Measurements from ENCODE around the gene FAM221B. TPM values are rescaled to one million over a fixed set of nuclear protein-coding genes. Genes with fewer than 3 reads are reported as not detected.

Gene FAM221B
- polyA plus RNA-seq, 1 donor: 0.10 TPM

DNA sequence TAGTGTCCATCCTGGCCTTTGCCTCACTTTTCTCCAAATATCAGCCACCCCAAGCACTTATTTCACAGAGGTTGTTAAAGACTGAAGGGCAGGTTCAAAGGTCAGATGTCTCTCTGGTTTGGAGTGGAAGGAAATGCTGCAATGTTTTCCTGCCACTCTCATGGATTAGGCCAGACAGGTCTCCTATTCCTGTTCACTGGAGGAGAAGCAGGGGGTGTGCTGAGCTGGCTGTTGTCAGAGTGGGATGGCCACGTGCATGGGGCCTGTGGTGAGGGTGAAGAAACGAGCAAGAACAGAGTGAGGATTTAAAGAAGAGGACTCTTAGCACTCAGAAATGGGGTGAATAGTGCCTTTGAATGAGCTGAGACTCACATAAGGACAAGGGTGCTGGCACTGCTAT lies 7.2 kb upstream of the FAM221B start:
- no peak overlapping the region for H3K4me3 ChIP-seq (ENCODE audit: low read length)
- H3K4me1 ChIP-seq (ENCODE audit: control insufficient read depth, insufficient read depth, low read length): peaks cover 58% of the 10 kb centered on the region
- H3K36me3 ChIP-seq (ENCODE audit: control insufficient read depth, insufficient read depth, low read length): peaks cover 16% of the 10 kb centered on the region
- H3K27ac ChIP-seq (ENCODE audit: low read length): peak overlapping the region; percentile 89
- no peaks in the 10 kb centered on the region for H3K9me3 ChIP-seq (ENCODE audit: control insufficient read depth, low read depth, low read length)
- H3K27me3 ChIP-seq (ENCODE audit: control insufficient read depth, insufficient read depth, low read length): no peaks in the 10 kb centered on the region
- no CpG with 5 or more reads among the region's 2 CpGs for WGBS (ENCODE audit: insufficient coverage, low lambda C conversion rate)
- peak in 1 of 2 donors; percentile 63 for DNase-seq

DNA sequence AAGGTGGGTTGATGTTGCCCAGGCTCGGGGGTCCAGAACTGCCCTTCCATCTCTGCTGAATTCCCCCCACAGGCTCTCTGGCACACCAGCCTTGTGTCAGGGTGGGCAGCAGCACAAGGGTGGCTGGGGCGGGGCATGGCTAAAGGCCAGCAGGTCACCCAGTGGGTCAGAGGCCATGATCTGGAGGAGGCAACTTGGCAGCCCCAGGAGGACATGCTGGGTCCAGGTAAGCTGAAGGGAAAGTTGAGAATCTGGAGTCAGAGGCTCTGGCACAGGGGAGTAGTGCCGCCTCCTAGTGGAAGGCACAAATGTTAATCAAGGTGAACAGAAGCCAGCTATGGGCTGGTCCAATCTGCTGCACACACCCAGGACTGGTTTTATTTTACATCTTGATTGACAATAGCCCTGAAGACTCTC lies 6.7 kb upstream of the FAM221B start:
- Histone ChIP-seq H3K36me3 (ENCODE audit: control insufficient read depth, insufficient read depth, low read length) (peaks cover 16% of the 10 kb centered on the region), H3K9me3 (ENCODE audit: control insufficient read depth, low read depth, low read length) (no peaks in the 10 kb centered on the region), H3K27me3 (ENCODE audit: control insufficient read depth, insufficient read depth, low read length) (no peaks in the 10 kb centered on the region), H3K4me1 (ENCODE audit: control insufficient read depth, insufficient read depth, low read length) (peaks cover 64% of the 10 kb centered on the region), H3K27ac (ENCODE audit: low read length) (peak overlapping the region; percentile 89), H3K4me3 (ENCODE audit: low read length) (no peak overlapping the region)
- no CpG with 5 or more reads among the region's 3 CpGs for WGBS (ENCODE audit: insufficient coverage, low lambda C conversion rate)
- DNase-seq: no peak

DNA sequence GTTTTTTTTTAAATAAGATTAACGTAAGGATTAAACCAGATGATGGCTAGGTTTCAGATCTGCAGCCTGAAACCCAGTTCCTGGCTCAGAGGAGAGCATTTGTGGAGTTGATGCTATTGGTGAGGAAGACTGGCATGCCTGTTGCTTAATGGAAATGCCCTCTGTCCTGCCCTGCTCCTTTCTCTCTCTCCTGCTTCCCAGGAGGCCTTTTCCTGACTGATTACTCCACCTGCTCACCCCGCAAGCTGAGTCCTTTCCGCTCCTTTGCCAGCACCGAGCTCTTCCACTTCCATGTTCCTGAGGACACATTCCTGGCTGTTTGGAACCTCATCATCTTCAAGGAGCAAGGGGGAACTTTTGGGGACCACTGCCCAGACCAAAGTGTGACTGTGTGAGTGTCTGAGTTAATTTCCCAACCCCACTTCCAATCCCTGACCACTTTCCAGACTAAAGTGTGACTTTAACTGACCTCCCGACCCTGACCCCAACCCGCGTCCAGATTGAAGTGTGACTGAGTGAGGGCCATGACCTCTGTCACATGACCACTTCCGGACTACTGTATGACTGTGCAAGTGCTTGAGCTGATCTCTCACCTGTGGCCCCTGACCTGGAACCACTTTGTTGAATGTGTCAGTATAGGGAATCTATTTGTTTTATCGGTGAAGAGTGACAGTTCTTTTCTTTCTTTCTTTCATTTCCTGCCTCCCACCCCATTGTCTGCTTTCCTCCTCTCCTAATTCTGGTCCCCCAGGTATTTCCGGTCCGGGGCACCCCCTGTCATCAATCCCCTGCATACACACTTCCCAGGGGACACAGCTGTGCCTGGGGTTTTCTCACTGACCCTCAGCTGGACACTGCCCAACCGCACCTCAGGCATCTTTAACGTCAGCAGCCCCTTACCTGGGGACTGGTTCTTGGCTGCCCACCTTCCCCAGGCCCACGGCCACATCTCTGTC lies 6.0 kb upstream of the FAM221B start:
- Histone ChIP-seq H3K27ac (ENCODE audit: low read length) (peak overlapping the region; percentile 89), H3K27me3 (ENCODE audit: control insufficient read depth, insufficient read depth, low read length) (no peaks in the 10 kb centered on the region), H3K36me3 (ENCODE audit: control insufficient read depth, insufficient read depth, low read length) (peaks cover 16% of the 10 kb centered on the region), H3K9me3 (ENCODE audit: control insufficient read depth, low read depth, low read length) (no peaks in the 10 kb centered on the region), H3K4me3 (ENCODE audit: low read length) (no peak overlapping the region), H3K4me1 (ENCODE audit: control insufficient read depth, insufficient read depth, low read length) (peaks cover 68% of the 10 kb centered on the region)
- 100% methylated on average over 1 of the region's 14 CpGs for WGBS (ENCODE audit: insufficient coverage, low lambda C conversion rate)
- no peak for DNase-seq

DNA sequence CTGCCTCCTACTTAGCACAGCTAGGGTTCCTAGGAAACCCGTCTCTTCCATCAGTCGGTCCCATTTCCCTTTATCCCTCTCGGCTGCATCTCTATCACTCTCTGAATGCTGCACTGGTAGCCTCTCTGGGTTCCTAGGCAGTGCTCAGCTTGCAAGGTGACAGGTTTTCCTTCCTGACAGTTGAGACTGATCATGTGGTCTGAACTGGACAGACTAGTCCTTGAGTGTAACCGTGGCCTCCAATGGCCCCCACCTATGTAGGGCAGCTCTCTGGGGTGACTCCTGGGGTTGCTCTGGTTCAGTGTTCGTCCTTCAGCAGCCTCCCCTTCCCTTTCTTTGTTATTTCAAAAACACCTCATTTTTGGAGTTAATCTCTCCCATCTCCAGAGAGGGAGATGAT lies 4.3 kb upstream of the FAM221B start:
- WGBS (ENCODE audit: insufficient coverage, low lambda C conversion rate): no CpG with 5 or more reads among the region's 5 CpGs
- DNase-seq: peak; percentile 41 to 66
- H3K4me1 ChIP-seq (ENCODE audit: control insufficient read depth, insufficient read depth, low read length): peaks cover 73% of the 10 kb centered on the region

DNA sequence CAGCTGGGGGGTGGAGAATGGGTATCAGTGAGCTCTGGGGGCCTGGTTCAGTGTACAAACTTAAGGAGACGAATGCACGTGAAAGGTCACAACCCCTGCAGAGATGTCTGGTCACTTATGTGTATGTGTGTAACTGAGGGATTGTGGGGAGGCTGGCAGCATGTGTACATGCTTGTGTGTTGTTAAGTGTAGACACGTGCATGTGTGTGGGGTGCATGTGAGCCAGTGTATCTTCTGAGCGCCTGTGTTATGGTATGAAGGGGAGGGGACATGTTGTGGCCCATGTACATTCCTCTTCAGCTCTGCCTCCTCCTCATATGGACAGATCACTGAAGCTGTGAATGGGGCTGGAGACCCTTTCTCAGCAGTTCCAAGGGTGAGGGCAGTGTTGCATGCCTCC lies 2.5 kb upstream of the FAM221B start:
- DNase-seq: no peak
- peak overlapping the region; percentile 85 for H3K4me3 ChIP-seq (ENCODE audit: low read length)

More for the DNA sequence above, 4.3 kb upstream of the FAM221B start:
- H3K27me3 ChIP-seq (ENCODE audit: control insufficient read depth, insufficient read depth, low read length): no peaks in the 10 kb centered on the region
- no peak overlapping the region for H3K4me3 ChIP-seq (ENCODE audit: low read length)
- H3K9me3 ChIP-seq (ENCODE audit: control insufficient read depth, low read depth, low read length): no peaks in the 10 kb centered on the region
- H3K27ac ChIP-seq (ENCODE audit: low read length): peak overlapping the region; percentile 89
- H3K36me3 ChIP-seq (ENCODE audit: control insufficient read depth, insufficient read depth, low read length): peaks cover 16% of the 10 kb centered on the region

DNA sequence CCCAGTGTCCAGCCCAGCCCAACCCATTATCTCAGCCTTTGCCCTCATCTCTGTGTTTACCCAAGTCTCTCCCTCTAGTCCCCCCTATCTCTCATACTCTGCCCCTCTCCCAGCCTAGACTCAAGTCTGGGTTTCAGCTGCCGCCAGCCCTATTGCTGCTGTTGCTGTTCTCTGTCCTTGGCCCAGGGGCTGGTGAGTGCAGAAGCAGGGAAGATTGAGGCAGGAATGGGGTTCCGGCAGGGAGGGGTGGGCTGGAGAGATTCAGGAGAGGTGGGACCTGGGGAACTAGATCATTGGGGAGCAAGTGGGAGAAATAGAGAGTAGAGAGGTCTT lies 1.2 kb upstream of the FAM221B start:
- DNase-seq: no peak
- no CpG with 5 or more reads among the region's 2 CpGs for WGBS (ENCODE audit: insufficient coverage, low lambda C conversion rate)
- Histone ChIP-seq H3K36me3 (ENCODE audit: control insufficient read depth, insufficient read depth, low read length) (peaks cover 3% of the 10 kb centered on the region), H3K4me1 (ENCODE audit: control insufficient read depth, insufficient read depth, low read length) (peaks cover 52% of the 10 kb centered on the region), H3K9me3 (ENCODE audit: control insufficient read depth, low read depth, low read length) (no peaks in the 10 kb centered on the region), H3K27me3 (ENCODE audit: control insufficient read depth, insufficient read depth, low read length) (no peaks in the 10 kb centered on the region), H3K4me3 (ENCODE audit: low read length) (peak overlapping the region; percentile 85), H3K27ac (ENCODE audit: low read length) (peak overlapping the region; percentile 96)

More for the DNA sequence above, 2.5 kb upstream of the FAM221B start:
- Histone ChIP-seq H3K27ac (ENCODE audit: low read length) (no peak overlapping the region), H3K9me3 (ENCODE audit: control insufficient read depth, low read depth, low read length) (no peaks in the 10 kb centered on the region), H3K4me1 (ENCODE audit: control insufficient read depth, insufficient read depth, low read length) (peaks cover 65% of the 10 kb centered on the region), H3K36me3 (ENCODE audit: control insufficient read depth, insufficient read depth, low read length) (peaks cover 11% of the 10 kb centered on the region), H3K27me3 (ENCODE audit: control insufficient read depth, insufficient read depth, low read length) (no peaks in the 10 kb centered on the region)
- WGBS (ENCODE audit: insufficient coverage, low lambda C conversion rate): no CpG with 5 or more reads among the region's 4 CpGs

DNA sequence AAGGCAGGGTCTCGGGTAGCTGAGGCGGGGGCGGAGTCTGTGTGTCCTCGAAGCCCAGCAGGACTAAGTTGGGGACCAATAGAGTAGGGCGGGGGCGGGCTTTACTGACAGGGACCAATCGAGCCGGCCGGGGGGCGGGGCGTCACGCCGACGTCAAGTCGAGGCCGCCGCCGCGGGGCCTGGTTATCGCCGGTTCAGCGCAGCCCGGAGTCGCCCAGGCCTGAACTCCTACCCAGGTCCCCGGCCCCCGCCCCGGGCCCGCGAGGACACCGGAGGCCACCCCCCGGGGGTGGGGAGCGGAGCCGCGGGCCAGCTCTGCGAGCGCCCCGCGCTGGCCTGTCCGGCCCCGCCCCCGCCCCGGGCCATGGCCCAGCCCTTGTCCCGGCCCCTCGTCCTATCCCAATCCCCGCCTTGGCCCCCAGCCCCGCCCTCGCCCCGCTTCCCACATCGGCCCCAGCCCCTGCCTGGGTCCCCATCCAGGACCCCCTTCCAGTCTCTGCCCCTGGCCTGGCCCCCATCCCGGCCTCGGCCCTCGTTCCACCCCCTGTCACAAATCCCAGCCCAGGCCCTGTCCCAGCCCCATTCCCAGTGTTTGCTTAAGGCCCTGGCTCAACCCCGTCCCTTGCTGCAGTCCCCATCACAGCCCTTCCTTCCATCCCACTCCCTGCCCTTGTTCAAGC lies 692 bp upstream of the FAM221B start, which contains the start of gene TMEM8B:
Gene TMEM8B, plus strand, starts transcription at position 145 of the 680 bp plus-strand sequence. Its CDS starts 220 bp downstream, at position 365.
- Histone ChIP-seq H3K36me3 (ENCODE audit: control insufficient read depth, insufficient read depth, low read length) (no peaks in the 10 kb centered on the region), H3K27me3 (ENCODE audit: control insufficient read depth, insufficient read depth, low read length) (no peaks in the 10 kb centered on the region), H3K9me3 (ENCODE audit: control insufficient read depth, low read depth, low read length) (no peaks in the 10 kb centered on the region), H3K4me3 (ENCODE audit: low read length) (peak within 1 kb of the TSS; percentile 85), H3K27ac (ENCODE audit: low read length) (peak within 1 kb of the TSS; percentile 96), H3K4me1 (ENCODE audit: control insufficient read depth, insufficient read depth, low read length) (peaks cover 47% of the 10 kb centered on the region)
- peak; percentile 94 to 97 for DNase-seq
- 0% methylated on average over 1 of the region's 53 CpGs for WGBS (ENCODE audit: insufficient coverage, low lambda C conversion rate)

DNA sequence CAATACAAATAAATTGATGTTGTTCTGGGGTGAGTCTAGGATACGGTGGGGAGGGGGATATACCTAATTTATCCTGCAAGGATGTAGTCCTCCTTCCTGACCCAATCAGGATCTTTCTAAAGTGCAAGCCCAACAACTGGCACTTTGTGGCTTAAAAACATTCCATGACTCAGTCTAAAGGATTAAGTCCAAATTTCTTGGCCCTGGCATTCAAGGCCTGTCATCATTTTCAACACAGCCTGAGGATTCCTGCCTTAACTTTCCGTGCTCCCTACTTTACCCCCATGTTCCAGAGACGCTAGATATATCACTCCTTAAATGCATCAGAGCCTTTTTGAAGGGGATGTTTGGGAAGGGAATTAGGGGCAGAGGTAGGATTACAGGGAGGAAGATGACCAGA lies 1.0 kb downstream of the FAM221B start:
- no CpG with 5 or more reads among the region's 3 CpGs for WGBS (ENCODE audit: insufficient coverage, low lambda C conversion rate)
- Histone ChIP-seq H3K4me1 (ENCODE audit: control insufficient read depth, insufficient read depth, low read length) (peaks cover 31% of the 10 kb centered on the region), H3K27me3 (ENCODE audit: control insufficient read depth, insufficient read depth, low read length) (no peaks in the 10 kb centered on the region)

DNA sequence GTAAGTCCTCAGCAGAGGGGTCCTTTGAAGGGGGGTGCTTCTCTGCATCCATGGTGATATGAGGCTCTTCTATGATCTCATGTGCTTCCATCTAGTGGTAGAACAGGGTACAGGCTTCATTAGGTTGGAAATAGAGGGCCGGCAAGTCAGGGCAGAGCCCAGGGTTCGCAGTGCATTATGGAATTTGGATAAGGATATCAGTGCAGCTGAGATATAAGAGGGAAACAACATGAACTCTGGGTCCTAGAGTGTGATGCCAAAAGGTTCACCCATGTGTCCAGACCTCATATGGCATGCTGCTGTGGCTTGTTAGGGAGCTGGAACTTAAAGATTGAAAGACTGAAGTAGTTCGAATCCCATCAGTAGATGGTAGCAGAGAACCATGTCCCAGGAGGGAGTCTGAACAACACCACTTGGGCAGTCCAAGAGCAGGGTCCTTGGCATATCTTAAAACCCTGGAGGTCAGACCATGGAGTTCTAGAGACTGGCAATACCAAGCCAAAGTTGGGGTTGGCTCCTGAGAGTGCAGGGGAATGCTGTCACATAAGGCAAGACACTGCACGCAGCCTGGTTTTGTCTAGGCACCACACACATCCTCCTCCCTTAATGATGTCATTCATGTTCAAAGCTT lies 2.3 kb downstream of the FAM221B start:
- no peaks in the 10 kb centered on the region for H3K27me3 ChIP-seq (ENCODE audit: control insufficient read depth, insufficient read depth, low read length)
- peaks cover 18% of the 10 kb centered on the region for H3K4me1 ChIP-seq (ENCODE audit: control insufficient read depth, insufficient read depth, low read length)
- no peak overlapping the region for H3K4me3 ChIP-seq (ENCODE audit: low read length)
- no peak overlapping the region for H3K27ac ChIP-seq (ENCODE audit: low read length)
- H3K36me3 ChIP-seq (ENCODE audit: control insufficient read depth, insufficient read depth, low read length): no peaks in the 10 kb centered on the region
- WGBS (ENCODE audit: insufficient coverage, low lambda C conversion rate): no CpG with 5 or more reads among the region's 4 CpGs
- no peaks in the 10 kb centered on the region for H3K9me3 ChIP-seq (ENCODE audit: control insufficient read depth, low read depth, low read length)
- peak; percentile 31 to 68 for DNase-seq

More for the DNA sequence above, 1.0 kb downstream of the FAM221B start:
- Histone ChIP-seq H3K9me3 (ENCODE audit: control insufficient read depth, low read depth, low read length) (no peaks in the 10 kb centered on the region), H3K4me3 (ENCODE audit: low read length) (no peak overlapping the region), H3K36me3 (ENCODE audit: control insufficient read depth, insufficient read depth, low read length) (no peaks in the 10 kb centered on the region), H3K27ac (ENCODE audit: low read length) (no peak overlapping the region)
- no peak for DNase-seq

DNA sequence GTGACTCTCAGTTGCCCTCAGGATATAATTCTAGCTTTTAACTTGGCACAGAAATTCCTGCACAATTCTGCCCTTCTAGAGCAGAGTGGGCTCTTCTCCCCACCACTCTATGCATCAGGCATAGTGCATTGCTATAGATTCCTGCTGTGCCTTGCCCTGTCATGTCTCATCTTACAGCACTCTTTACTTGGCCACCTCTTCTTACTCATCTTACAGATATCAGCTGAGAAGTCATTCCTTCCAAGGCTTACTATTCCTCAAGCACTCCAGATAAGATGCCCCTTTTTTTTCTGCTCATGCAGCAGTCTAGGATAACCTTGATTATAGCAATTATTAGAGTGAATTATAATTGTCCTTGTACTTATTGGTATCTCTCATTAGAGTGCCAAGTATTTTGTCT lies 5.6 kb downstream of the FAM221B start:
- Histone ChIP-seq H3K9me3 (ENCODE audit: control insufficient read depth, low read depth, low read length) (no peaks in the 10 kb centered on the region), H3K27me3 (ENCODE audit: control insufficient read depth, insufficient read depth, low read length) (no peaks in the 10 kb centered on the region), H3K27ac (ENCODE audit: low read length) (no peak overlapping the region)

More for the DNA sequence above, 5.6 kb downstream of the FAM221B start:
- no peaks in the 10 kb centered on the region for H3K4me1 ChIP-seq (ENCODE audit: control insufficient read depth, insufficient read depth, low read length)
- no peak for DNase-seq
- no peak overlapping the region for H3K4me3 ChIP-seq (ENCODE audit: low read length)
- H3K36me3 ChIP-seq (ENCODE audit: control insufficient read depth, insufficient read depth, low read length): no peaks in the 10 kb centered on the region
